Measurements from ENCODE around the gene NOTCH2NLA. TPM values are rescaled to one million over a fixed set of nuclear protein-coding genes. Genes with fewer than 3 reads are reported as not detected.
"Not testable (repeated sequence)": the region's sequence is repeated elsewhere in the genome, so short reads cannot be mapped to it uniquely, and the experiment has no call there.

The NOTCH2NLA gene
- polyA plus RNA-seq, 4 donors: 45.6 to 63.0 (median 50.3) TPM

DNA sequence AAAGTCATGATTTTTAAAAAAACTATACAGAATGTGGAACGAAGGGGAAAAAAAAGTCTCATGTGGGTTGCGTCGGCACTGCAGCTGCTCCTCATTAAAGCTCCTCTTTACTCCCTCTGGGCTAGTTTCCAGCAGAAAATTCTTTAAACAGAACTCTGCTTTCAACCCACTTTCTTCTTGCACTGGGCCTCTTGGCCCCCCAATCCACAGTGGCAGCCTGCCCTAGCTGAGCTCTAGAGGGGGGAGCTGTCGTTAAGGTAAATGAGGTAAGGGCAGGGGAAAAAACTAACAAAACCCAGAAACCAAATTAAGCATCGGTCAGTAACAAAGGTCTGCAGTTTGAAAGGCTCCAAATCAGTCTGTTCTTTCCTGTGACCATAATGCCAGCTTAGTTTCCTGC is 54.3 kb downstream of the NOTCH2NLA start:
- not testable (repeated sequence) for DNase-seq (ENCODE audit: low read depth in 4 of 4, low spot score in 3 of 4)

DNA sequence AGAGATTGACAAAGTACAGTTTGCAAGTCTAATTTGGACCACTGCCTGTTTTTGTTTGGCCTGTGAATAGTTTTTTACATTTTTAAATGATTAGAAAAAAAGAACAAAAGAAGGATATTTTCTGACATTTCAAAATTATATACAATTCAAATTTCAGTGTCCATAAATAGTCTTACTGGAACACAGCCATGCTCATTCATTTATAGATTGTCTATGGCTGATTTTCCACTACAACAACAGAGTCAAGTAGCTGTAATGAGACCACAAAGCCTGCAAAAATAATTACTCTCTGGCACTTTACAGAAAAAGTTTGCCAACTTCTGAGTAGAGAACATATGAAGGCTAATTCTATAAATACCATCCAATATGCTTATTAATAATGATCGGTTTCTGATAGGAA is 61.1 kb downstream of the NOTCH2NLA start:
- not testable (repeated sequence) for DNase-seq (ENCODE audit: low read depth in 4 of 4, low spot score in 3 of 4)

DNA sequence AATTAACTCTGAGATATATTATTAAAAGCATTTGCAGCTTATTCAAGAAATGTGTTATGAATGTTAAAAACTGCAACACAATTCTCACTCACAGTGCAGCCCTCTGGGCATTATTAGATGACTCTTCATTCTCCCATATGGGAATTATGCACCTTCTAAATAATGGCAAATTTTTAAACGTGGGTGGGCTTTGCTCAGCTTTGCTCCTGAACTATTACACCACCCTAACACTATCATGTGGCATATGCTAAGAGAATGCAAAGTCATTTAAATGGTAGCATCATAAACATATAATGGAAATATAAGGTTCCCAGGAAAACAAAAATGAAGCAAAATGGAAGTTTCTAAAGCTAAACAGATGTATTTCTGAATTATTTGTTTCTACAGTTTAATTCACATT is 61.5 kb downstream of the NOTCH2NLA start:
- DNase-seq (ENCODE audit: low read depth in 4 of 4, low spot score in 3 of 4): not testable (repeated sequence)

GRCh38 chr1:146144465-146144864 is 84.4 kb downstream of the NOTCH2NLA start, which contains the start of gene NBPF10:
Gene NBPF10 (minus strand): TSS chr1:146144804. CDS start chr1:146144769, 35 bp downstream.
- not testable (repeated sequence) for DNase-seq (ENCODE audit: low read depth in 4 of 4, low spot score in 3 of 4)

Other genes starting within 250 kb of the NOTCH2NLA start
- gene TXNIP, start 232.4 kb downstream of the NOTCH2NLA start, polyA plus RNA-seq (ENCODE audit: insufficient read length in 4 of 4): 100 to 1,000 TPM; 408 to 575 (median 469) TPM
- gene HJV, start 207.3 kb downstream of the NOTCH2NLA start, polyA plus RNA-seq (ENCODE audit: insufficient read length in 4 of 4): under 1 TPM; 0.08 to 0.45 (median 0.19) TPM
- 1 to 10 TPM; 1.9 to 4.3 (median 3.8) TPM for gene NBPF10, start 84.2 kb downstream of the NOTCH2NLA start, polyA plus RNA-seq (ENCODE audit: insufficient read length in 4 of 4)